GM10248 (cell line): ENCODE results near the gene ABL2.
"Not testable (repeated sequence)": the region's sequence is repeated elsewhere in the genome, so short reads cannot be mapped to it uniquely, and the experiment has no call there.

Experiments used
- CTCF ChIA-PET: fragments of 300-600 bp; sonication (Branson Sonifier 250); formaldehyde crosslinking; extraction: SDS; loops from one replicate; lab custom pipeline; 2021; ENCODE audit warnings: antibody characterized with exemption; lab: Yijun Ruan, JAX
- POLR2A ChIA-PET: fragments of 350-650 bp; sonication (Branson Sonifier 250); formaldehyde crosslinking; extraction: SDS; loops from one replicate; lab custom pipeline; 2020; ENCODE audit warnings: antibody characterized with exemption; lab: Yijun Ruan, JAX
- DNase-seq: peaks from one replicate; pipeline ENCODE4 v3.0.0; 2012; ENCODE audit errors: extremely low spot score
- TF ChIP-seq, protein P1 (sequence below): IDR thresholded peaks from 2 replicates; pipeline ENCODE4 v1.5.1; 2012; ENCODE audit warnings: mild to moderate bottlenecking, low read depth; ENCODE audit errors: extremely low read depth, missing control alignments, control extremely low read depth

Gene ABL2

DNA sequence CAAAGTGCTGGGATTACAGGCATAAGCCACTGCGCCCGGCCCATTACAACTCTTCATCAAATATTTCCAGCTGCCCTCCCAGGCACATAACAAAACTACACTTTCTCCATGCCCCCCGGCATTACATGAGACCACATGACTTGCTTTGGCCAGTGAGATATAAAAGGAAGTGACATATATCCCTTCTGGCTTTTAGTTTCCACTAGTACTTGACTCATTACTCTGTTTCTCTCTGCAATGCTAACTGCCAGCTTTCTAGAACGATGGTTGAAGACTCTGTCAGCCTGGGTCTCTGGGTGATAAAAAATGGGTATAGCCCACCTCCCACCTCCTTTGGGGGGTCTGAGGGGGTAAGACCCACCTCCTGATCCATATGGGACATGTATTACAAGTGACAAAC is 24.2 kb downstream of the ABL2 start:
- DNase-seq, result no peak
- TF ChIP-seq, protein P1, sequence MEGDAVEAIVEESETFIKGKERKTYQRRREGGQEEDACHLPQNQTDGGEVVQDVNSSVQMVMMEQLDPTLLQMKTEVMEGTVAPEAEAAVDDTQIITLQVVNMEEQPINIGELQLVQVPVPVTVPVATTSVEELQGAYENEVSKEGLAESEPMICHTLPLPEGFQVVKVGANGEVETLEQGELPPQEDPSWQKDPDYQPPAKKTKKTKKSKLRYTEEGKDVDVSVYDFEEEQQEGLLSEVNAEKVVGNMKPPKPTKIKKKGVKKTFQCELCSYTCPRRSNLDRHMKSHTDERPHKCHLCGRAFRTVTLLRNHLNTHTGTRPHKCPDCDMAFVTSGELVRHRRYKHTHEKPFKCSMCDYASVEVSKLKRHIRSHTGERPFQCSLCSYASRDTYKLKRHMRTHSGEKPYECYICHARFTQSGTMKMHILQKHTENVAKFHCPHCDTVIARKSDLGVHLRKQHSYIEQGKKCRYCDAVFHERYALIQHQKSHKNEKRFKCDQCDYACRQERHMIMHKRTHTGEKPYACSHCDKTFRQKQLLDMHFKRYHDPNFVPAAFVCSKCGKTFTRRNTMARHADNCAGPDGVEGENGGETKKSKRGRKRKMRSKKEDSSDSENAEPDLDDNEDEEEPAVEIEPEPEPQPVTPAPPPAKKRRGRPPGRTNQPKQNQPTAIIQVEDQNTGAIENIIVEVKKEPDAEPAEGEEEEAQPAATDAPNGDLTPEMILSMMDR, result no peak
- ChIA-PET POLR2A (no interaction called here), CTCF (interaction anchor here (1.1 to 1.2 kb wide), 2 partner anchors 13 to 107 kb away, joined by 3 read pairs; no protein-coding TSS in a partner anchor)

DNA sequence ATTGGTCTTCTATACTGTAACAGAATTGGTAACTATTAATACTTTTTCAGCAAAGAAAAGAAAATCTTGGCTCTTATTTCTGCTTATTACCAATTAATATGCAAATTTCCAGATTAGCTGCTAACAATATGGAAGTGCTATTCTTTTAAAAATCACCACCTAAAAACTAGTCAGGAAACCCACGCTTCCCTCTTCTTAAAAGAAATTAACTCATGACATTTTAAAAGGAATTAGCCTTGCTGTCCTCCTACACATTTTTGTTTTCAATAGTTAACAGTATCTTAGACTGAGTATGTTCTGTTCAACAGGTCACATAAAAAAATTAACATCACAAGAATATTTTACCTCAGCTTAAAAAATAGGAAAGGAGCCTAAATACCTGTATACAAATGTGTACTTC is 27.3 kb downstream of the ABL2 start:
- TF ChIP-seq, protein P1, result no peak
- ChIA-PET CTCF (interaction anchor here (1.0 to 1.1 kb wide), 2 partner anchors 13 to 81 kb away, joined by 3 to 6 read pairs; no protein-coding TSS in a partner anchor), POLR2A (no interaction called here)
- no peak for DNase-seq

DNA sequence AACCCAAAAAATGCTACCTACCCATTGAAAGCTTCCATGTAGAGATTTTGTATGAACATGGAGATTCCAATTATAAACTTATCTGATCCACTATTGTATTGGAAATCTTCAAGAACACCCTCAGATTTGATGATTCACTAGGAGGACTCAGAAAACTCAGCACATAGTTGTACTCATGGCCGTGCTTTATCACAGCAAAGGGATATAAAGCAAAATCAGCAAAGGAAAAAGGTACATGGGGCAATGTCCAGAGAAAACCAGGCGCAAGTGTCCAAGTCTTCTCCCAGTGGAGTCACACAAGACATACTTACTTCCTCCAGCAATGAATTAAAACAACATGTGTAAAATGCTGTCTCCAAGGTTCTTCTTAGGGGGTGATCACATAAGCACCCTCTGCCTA is 28.9 kb downstream of the ABL2 start:
- ChIA-PET CTCF (interaction anchor here (0.6 kb wide), 1 partner anchor 162 kb away, joined by 3 read pairs; no protein-coding TSS in a partner anchor), POLR2A (no interaction called here)
- DNase-seq, result no peak
- TF ChIP-seq, protein P1, result no peak

DNA sequence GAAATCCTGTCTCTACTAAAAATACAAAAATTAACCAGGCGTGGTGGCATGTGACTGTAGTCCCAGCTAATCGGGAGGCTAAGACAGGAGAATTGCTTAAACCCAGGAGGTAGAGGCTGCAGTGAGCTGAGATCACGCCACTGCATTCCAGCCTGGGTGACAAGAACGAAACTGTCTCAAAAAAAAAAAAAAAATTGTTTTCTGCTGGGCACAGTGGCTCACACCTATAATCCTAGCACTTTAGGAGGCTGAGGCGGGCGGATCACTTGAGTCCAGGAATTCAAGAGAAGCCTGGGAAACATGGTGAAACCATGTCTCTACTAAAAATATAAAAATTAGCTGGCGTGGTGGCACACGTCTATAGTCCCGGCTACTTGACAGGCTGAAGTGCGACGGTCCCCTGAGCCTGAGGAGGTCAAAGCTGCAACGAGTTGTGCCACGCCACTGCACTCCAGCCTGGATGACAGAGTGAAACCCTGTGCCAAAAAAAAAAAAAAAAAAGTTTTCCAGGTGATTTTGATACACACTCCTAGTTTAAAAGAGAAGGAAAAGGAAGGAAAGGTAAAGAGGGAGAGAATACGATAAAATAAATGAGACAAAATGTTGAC is 31.7 kb downstream of the ABL2 start:
- DNase-seq, result no peak
- CTCF ChIA-PET, result no interaction called here
- POLR2A ChIA-PET, result interaction anchor here (0.7 kb wide), 1 partner anchor 8 kb away, joined by 3 read pairs; no protein-coding TSS in a partner anchor
- TF ChIP-seq, protein P1, result no peak

DNA sequence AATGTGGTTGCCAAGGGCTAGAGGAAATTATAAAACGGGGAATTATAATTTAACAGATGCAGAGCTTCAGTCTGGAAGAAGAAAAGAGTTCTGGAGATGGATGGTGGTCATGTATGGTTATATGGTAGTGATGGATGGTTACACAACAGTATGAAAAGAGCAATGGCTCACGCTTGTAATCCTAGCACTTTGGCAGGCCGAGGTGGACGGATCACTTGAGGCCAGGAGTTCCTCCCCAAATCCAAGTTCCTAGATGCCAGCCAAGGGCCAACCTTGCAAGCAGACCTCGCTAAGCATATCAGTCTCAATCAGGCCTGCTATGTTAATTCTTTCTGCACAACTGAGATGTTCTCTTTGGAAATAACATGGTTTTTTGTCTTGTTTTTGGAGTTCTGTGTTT is 33.6 kb downstream of the ABL2 start:
- DNase-seq, POLR2A ChIA-PET, CTCF ChIA-PET: not testable (repeated sequence)

DNA sequence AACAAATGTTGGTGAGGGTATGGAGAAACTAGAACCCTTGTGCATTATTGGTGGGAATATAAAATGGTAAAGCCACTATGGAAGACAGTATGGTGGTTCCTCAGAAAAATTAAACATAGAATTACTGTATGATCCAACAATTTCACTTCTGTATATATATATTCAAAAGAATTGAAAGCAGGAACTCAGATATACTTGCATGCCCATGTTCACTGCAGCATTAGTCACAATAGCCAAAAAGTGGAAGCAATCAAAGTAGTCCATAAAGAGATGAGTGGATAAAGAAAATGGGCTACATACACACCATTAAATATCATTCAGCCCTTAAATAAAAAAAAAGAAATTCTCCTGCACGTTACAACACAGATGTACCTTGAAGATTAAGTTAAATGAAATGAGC is 34.1 kb downstream of the ABL2 start:
- DNase-seq, result no peak
- POLR2A ChIA-PET, result no interaction called here

DNA sequence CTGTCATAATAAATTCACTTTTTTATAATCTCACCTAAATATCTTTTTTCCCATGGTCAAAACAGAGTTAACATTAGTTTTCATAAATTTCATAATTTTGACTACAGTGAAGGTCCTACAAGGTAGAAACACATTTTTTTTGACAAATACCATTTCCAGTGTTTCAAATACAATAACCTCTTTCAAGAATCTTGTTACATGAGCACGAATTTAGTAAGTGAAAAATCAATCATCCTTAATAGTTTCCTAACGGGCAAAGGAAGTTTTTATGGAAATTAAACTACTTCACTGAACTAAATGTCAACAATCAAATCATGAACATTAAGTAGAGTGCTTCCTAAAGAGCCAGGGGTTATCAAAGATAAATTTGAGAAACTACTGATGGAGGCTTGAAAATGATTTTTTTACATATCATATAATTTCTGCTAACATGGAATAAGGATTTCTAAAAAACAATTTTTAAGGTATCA is 35.4 kb downstream of the ABL2 start:
- ChIA-PET POLR2A (no interaction called here), CTCF (interaction anchor here (1.0 to 1.7 kb wide), 3 partner anchors 10 to 86 kb away, joined by 3 to 4 read pairs (median 3); no protein-coding TSS in a partner anchor)
- no peak for DNase-seq
- TF ChIP-seq, protein P1, result no peak

More for the DNA sequence above, 34.1 kb downstream of the ABL2 start:
- TF ChIP-seq, protein P1, result no peak
- CTCF ChIA-PET, result no interaction called here
